Activated CD8-positive, alpha-beta memory T cell treated with anti-CD3 and anti-CD28 coated beads for 1 hour (primary cell): ENCODE data around the gene NCKAP5.

ENCODE experiments used
- DNase-seq, 2 donors: peaks; one replicate each; pipeline ENCODE4 v3.0.0-alpha.2; 2020; ENCODE audit warnings: low read depth in 1 of 2; ENCODE audit errors: extremely low read depth in 1 of 2

The NCKAP5 gene

GRCh38 chr2:133574620-133575019, 6.4 kb upstream of the NCKAP5 start:
- no peak for DNase-seq

- no peak for DNase-seq
Observed at GRCh38 chr2:133574186-133574585, 5.9 kb upstream of the NCKAP5 start.

GRCh38 chr2:133573491-133574162, 5.4 kb upstream of the NCKAP5 start:
- DNase-seq, result no peak

- no peak for DNase-seq
Observed at GRCh38 chr2:133571249-133571648, 3.0 kb upstream of the NCKAP5 start.

GRCh38 chr2:133570542-133570941, 2.3 kb upstream of the NCKAP5 start:
- DNase-seq, result no peak

- no peak for DNase-seq
Observed at GRCh38 chr2:133569286-133569830, 1.1 kb upstream of the NCKAP5 start.

- no peak for DNase-seq
Observed at GRCh38 chr2:133568598-133568997, 335 bp upstream of the NCKAP5 start.

GRCh38 chr2:133562558-133562957, 5.7 kb downstream of the NCKAP5 start:
- DNase-seq, result no peak

GRCh38 chr2:133561045-133561852, 7.0 kb downstream of the NCKAP5 start:
- no peak for DNase-seq

GRCh38 chr2:133557614-133558013, 10.6 kb downstream of the NCKAP5 start:
- no peak for DNase-seq

- DNase-seq, result no peak
Observed at GRCh38 chr2:133553838-133554408, 14.3 kb downstream of the NCKAP5 start.

- no peak for DNase-seq
Observed at GRCh38 chr2:133553251-133553650, 15.0 kb downstream of the NCKAP5 start.

GRCh38 chr2:133552821-133553220, 15.4 kb downstream of the NCKAP5 start:
- no peak for DNase-seq

- DNase-seq, result no peak
Observed at GRCh38 chr2:133541797-133542196, 26.5 kb downstream of the NCKAP5 start.

- DNase-seq, result no peak
Observed at GRCh38 chr2:133541376-133541775, 26.9 kb downstream of the NCKAP5 start.

- no peak for DNase-seq
Observed at GRCh38 chr2:133532919-133533318, 35.3 kb downstream of the NCKAP5 start.

- no peak for DNase-seq
Observed at GRCh38 chr2:133531382-133531781, 36.9 kb downstream of the NCKAP5 start.

- no peak for DNase-seq
Observed at GRCh38 chr2:133530645-133531044, 37.6 kb downstream of the NCKAP5 start.

GRCh38 chr2:133526530-133527300, 41.5 kb downstream of the NCKAP5 start:
- DNase-seq, result no peak

GRCh38 chr2:133525613-133526529, 42.4 kb downstream of the NCKAP5 start:
- DNase-seq, result no peak
